AG10803 (cell line): ENCODE measurements around the gene CADM2.
"Not testable (repeated sequence)": the region's sequence is repeated elsewhere in the genome, so short reads cannot be mapped to it uniquely, and the experiment has no call there.

Experiments
- DNase-seq: peaks from one replicate; pipeline ENCODE4 v3.0.0; 2010; ENCODE audit warnings: low read depth
- H3K4me3 ChIP-seq: 2 replicates; pipeline ENCODE4 v1.5.1; 2011; ENCODE audit warnings: mild to moderate bottlenecking, low read length, control low read depth
- CTCF ChIP-seq: conservative IDR thresholded peaks from 2 replicates; pipeline ENCODE4 v1.5.1; 2011; ENCODE audit warnings: mild to moderate bottlenecking, low read length, control low read depth, inconsistent platforms

CADM2 gene

GRCh38 chr3:85502148-85502875 lies 543.5 kb downstream of the CADM2 start:
- no peak overlapping the region for H3K4me3 ChIP-seq
- no peak for TF ChIP-seq CTCF
- DNase-seq, result no peak

GRCh38 chr3:85504129-85504784 lies 545.5 kb downstream of the CADM2 start:
- not testable (repeated sequence) for DNase-seq, H3K4me3 ChIP-seq

- not testable (repeated sequence) for H3K4me3 ChIP-seq, DNase-seq
Measured at GRCh38 chr3:85504785-85505511, 546.2 kb downstream of the CADM2 start.

- not testable (repeated sequence) for DNase-seq, H3K4me3 ChIP-seq
Measured at GRCh38 chr3:85507052-85507451, 548.3 kb downstream of the CADM2 start.

GRCh38 chr3:85508659-85509058 lies 549.9 kb downstream of the CADM2 start:
- no peak for DNase-seq
- H3K4me3 ChIP-seq, result no peak overlapping the region
- no peak for TF ChIP-seq CTCF

GRCh38 chr3:85516146-85516545 lies 557.4 kb downstream of the CADM2 start:
- no peak overlapping the region for H3K4me3 ChIP-seq
- TF ChIP-seq CTCF, result no peak
- no peak for DNase-seq

GRCh38 chr3:85524104-85524503 lies 565.3 kb downstream of the CADM2 start:
- TF ChIP-seq CTCF, result no peak
- H3K4me3 ChIP-seq, result no peak overlapping the region
- DNase-seq, result no peak

- H3K4me3 ChIP-seq, result no peak overlapping the region
- no peak for TF ChIP-seq CTCF
- no peak for DNase-seq
Measured at GRCh38 chr3:85525264-85525663, 566.5 kb downstream of the CADM2 start.
